Astrocyte of the cerebellum (primary cell): Measurements from ENCODE around the gene LRCH1.

ENCODE experiments used
- DNase-seq: peaks from one replicate; pipeline ENCODE4 v3.0.0-alpha.2; 2011; ENCODE audit warnings: low read depth
- H3K4me3 ChIP-seq: 2 replicates; pipeline ENCODE4 v1.5.1; 2011; ENCODE audit warnings: mild to moderate bottlenecking, low read depth, low read length, moderate library complexity
- CTCF ChIP-seq: IDR thresholded peaks from 2 replicates; pipeline ENCODE4 v1.5.1; 2012; ENCODE audit warnings: low read length, low read depth, moderate library complexity, mild to moderate bottlenecking; ENCODE audit errors: missing control alignments
- in situ Hi-C: cut with HindIII; loops from 2 replicates; pipeline ENCODE4 v1.10.0; 2017; ENCODE audit warnings: low sequenced_read_pairs

Gene LRCH1

GRCh38 chr13:46615888-46616531, 63.0 kb downstream of the LRCH1 start:
- in situ Hi-C loops: no loop called here
- no peak for DNase-seq
- H3K4me3 ChIP-seq: no peak overlapping the region
- no peak for TF ChIP-seq CTCF

GRCh38 chr13:46617229-46617721, 64.3 kb downstream of the LRCH1 start:
- no peak overlapping the region for H3K4me3 ChIP-seq
- in situ Hi-C loops: no loop called here
- no peak for DNase-seq
- TF ChIP-seq CTCF: no peak

- no peak for TF ChIP-seq CTCF
- no peak for DNase-seq
- H3K4me3 ChIP-seq: no peak overlapping the region
- in situ Hi-C loops: no loop called here
Measured at GRCh38 chr13:46617885-46618284, 64.9 kb downstream of the LRCH1 start.

- no peak for DNase-seq
- H3K4me3 ChIP-seq: no peak overlapping the region
- in situ Hi-C loops: no loop called here
- TF ChIP-seq CTCF: no peak
Measured at GRCh38 chr13:46618694-46619254, 65.8 kb downstream of the LRCH1 start.

- TF ChIP-seq CTCF: no peak
- no peak overlapping the region for H3K4me3 ChIP-seq
- in situ Hi-C loops: no loop called here
- DNase-seq: no peak
Measured at GRCh38 chr13:46620029-46620428, 67.1 kb downstream of the LRCH1 start.

GRCh38 chr13:46620471-46620870, 67.5 kb downstream of the LRCH1 start:
- DNase-seq: no peak

More at GRCh38 chr13:46620471-46620870, 67.5 kb downstream of the LRCH1 start:
- H3K4me3 ChIP-seq: no peak overlapping the region
- in situ Hi-C loops: no loop called here
- no peak for TF ChIP-seq CTCF
